Fibroblast of upper back skin (primary cell): ENCODE results near the gene KDM4C.

Experiments
- DNase-seq: peaks from one replicate; pipeline ENCODE4 v3.0.0-alpha.2; 2013

KDM4C gene

DNA sequence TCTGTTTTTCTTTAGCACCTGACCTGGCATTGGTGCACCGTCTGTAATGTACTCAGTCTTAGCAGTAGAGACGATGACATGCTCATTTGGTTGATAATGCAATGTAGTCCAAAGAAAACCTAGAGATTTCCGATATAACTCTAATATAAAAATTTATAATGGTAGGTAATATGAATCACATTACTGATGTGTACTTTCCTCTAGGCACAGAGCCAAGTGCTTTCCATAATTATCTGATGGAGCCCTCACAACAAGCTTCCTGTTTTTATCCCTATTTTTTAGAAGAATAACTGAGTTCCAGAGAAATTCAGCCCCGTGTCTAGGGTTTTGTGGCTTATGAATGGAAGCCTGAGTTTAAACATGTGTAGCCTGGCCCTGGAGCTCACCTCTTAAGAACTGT lies 53.7 kb downstream of the KDM4C start:
- no peak for DNase-seq

GRCh38 chr9:6816581-6816980 lies 58.8 kb downstream of the KDM4C start:
- DNase-seq: no peak

- DNase-seq: no peak
Observed at GRCh38 chr9:6818292-6818922, 60.6 kb downstream of the KDM4C start.

DNA sequence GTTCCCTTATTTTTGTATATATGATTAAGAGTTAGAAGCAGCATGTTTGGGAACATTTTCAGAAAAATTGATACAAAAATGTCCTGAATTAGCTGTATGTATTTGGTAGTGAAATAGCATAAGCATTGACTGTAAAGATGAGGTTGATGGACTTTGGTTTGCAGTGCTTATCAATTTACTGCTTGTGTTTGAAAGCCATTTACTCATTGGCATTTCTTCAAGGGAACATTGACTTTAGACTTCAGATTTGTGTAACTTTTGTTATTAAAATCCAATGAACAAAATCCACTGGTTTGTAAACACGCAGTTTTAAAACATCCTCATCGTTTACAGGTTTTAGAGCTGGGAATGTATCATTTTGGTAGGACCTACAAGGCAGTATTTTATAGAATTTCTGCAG lies 61.3 kb downstream of the KDM4C start:
- no peak for DNase-seq

DNA sequence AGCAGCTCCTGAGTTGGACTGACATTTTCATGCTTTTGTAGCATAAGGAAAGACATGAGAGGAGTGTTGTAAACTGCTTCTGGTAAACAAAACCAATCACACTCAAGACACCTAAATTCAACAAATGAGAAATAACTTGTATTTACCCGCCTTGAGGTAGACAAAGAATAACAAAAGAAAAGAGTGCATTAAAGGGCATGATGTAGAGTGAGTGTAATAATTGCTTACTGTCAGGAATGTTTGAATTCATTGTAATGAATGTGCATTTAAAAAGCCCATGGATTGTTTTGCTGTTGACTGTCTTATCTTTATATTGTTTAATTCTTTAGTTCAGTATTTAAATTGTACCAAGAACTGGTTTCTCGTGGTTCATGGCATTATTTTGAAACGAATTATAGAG lies 61.8 kb downstream of the KDM4C start:
- no peak for DNase-seq

DNA sequence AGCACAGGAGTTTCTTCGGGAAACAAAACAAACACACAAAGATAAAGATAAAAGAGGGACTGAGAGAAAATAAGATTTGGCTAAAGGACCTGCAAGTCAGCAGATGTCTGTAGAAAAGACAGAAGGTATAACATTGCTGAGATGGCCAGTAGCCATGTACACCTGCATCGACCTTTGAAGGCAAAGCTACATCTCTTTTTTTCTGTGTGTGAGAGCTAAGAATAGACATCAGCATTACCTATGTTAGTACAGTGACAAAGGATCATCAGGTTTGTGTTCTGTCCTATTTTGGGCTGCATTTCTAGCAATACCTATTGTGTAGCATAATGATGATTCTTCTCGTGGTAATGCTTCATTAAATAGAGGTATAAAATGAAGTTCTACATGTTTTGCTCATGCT lies 64.9 kb downstream of the KDM4C start:
- DNase-seq: no peak

DNA sequence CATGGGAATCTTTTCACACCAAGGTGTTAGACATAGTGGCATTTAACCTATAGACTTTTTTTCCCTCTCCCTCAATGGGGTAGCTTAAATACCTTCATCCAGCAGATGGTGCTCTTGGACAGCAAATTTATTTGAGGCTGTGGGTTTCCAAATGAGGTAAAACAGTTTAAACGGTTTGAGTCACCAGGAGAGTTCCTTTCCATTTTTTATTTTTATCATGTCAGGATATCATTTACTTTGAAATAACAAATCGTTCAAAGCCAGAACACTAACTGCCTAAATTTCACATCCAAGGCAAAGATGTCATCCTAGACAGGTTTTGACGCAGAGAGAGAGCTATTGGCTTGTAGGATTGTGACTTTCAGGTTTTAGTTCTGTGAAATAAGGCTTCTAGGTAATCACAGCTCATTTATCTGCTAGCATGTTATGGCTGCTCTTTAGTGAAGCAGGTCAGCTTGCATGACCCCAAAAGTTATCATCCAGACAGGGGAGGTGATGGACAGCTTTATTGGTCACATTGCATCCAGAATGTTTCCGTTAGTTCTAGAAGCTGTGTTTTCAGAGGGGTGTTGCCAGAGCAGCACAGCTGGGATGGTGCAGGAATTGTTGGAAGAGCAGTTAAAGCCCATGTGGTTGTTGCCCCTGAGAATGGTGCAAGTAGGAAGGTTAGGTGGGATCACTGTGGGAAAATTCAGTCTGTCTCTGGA lies 69.8 kb downstream of the KDM4C start:
- DNase-seq: peak; percentile 53

- DNase-seq: no peak
Observed at GRCh38 chr9:6829027-6829426, 71.3 kb downstream of the KDM4C start.

GRCh38 chr9:6829536-6829935 lies 71.8 kb downstream of the KDM4C start:
- DNase-seq: no peak

- DNase-seq: peak; percentile 3
Observed at GRCh38 chr9:6833518-6834192, 75.9 kb downstream of the KDM4C start.

DNA sequence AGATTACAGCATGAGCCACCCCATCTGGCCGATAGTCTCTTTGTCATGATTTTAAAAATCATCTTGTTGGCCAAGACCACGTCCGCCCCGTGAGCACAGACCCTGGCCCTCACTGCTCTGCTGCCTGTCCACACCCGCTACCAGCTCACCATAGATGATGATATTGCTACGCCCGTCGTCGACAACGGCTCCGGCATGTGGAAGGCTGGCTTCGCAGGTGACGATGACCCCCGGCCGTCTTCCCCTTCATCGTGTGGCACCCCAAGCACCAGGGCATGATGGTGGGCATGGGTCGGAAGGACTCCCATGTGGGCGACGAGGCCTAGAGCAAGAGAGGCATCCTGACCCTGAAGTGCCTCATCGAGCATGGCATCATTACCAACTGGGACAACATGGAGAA lies 76.5 kb downstream of the KDM4C start:
- no peak for DNase-seq

DNA sequence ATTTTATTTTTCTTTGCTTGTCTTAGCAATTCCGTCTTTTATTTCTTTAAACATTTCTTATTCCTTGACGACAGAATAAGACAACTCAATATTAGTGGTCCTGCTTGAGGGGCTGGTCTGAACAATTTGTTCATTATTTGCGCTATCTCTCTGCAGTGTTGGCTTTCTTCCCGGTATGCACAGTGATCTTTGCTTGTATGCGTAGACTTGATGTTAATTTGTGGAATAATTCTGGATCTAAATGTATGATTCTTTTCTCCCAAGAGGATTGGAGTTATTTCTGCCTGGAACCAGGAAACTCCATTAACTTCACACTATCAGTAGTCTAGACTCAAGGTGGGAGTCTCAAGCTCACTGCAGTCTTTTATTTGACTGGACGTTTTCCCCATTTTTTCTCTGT lies 80.4 kb downstream of the KDM4C start:
- peak; percentile 21 for DNase-seq

- peak; percentile 58 for DNase-seq
Observed at GRCh38 chr9:6842584-6842947, 84.8 kb downstream of the KDM4C start.

DNA sequence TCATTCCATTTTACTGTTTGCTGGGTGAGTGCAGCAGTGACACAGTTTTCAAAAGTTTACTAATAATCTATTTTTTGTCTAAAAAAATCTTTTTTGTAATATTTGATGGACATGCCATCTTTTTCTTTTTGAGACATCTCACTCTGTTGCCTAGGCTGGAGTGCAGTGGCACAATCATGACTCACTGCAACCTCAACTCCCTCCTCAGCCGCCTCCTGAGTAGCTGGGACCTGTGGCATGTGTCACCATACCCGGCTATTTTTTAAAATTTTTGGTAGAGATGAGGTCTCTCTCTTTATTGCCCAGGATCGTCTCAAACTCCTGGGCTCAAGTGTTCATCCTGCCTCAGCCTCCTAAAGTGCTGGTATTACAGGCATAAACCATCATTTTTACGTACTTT lies 86.0 kb downstream of the KDM4C start:
- DNase-seq: no peak

GRCh38 chr9:6844267-6844666 lies 86.5 kb downstream of the KDM4C start:
- no peak for DNase-seq

DNA sequence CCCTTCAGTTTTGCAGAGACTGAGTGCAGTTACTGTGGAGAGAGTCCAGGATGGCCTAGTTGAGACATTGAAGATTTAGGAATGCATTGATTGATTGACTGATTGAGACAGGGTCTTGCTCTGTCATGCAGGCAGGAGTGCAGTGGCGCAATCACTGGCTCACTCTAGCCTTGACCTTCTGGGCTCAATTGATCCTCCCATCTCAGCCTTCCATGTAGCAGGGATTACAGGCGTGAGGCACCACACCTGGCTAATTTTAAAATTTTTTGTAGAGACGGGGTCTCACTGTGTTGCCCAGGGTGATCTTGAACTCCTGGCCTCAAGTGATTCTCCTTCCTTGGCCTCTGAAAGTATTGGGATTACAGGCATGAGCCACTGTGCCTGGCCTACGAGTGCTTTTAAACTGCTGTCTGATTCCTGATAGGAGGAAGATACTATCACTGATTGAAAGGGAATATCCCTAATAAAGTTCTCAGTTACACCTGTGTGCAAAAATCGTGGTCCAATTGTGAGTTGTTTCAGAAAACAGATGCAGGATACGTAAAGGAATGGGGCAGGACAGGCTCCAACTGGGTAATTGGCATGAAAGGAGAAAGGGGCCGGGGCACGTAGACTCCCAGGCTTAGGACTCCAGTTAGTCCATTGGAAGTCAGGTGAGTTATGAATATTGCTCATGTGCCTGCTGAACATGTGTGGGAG lies 87.5 kb downstream of the KDM4C start:
- no peak for DNase-seq

- peak; percentile 14 for DNase-seq
Observed at GRCh38 chr9:6845880-6846279, 88.1 kb downstream of the KDM4C start.

DNA sequence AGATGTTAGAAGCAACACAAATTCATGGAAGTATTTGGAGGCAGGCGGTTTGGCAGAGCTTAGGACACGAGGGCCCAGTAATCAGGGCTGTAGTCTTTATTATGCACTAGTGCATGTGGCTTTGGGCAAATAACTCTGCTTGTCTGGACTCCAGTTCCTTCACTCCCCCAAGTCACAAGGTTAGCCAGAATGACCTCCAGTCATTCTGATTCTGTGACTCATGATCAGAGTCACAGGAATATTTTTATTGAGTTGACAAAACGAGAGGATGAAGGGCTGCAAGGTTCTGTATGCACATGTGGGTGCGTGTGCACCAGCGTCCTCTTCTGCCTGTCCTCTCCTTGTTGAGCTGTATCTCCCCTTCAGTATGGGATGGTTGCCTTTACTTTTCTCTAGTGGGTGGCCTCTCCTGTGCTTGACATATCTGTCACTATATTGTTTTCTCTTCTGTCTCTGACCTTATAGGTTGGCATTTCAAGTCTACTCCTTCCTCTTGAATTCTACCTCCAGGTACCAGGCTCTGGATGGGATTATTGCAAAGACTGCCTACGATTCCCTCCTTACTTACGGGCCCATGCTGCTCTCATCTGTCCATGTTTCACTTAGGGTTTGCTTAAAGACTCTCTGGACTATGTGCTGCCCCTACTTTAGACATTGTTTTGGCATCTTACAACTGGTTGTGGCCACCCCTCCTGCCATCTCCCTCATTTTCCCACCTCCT lies 94.6 kb downstream of the KDM4C start:
- no peak for DNase-seq

DNA sequence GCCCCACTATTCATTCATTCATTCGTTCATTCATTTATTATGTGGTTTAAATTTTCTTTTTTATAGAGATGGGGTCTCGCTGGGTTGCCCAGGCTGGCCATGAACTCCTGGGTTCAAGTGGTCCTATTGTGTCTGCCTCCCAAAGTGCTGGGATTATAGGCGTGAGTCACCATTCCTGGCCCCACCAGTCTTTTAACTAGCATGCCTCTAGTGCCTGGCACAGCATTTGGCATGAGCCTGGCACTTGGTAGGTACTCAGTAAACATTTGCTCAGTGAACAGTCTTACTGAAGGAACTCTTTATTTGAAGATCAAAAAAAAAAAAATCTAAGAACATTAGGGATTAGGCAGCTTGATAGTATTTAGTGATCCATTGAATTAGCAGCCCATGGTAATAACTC lies 98.1 kb downstream of the KDM4C start:
- no peak for DNase-seq

GRCh38 chr9:6864102-6864501 lies 106.3 kb downstream of the KDM4C start:
- DNase-seq: no peak

DNA sequence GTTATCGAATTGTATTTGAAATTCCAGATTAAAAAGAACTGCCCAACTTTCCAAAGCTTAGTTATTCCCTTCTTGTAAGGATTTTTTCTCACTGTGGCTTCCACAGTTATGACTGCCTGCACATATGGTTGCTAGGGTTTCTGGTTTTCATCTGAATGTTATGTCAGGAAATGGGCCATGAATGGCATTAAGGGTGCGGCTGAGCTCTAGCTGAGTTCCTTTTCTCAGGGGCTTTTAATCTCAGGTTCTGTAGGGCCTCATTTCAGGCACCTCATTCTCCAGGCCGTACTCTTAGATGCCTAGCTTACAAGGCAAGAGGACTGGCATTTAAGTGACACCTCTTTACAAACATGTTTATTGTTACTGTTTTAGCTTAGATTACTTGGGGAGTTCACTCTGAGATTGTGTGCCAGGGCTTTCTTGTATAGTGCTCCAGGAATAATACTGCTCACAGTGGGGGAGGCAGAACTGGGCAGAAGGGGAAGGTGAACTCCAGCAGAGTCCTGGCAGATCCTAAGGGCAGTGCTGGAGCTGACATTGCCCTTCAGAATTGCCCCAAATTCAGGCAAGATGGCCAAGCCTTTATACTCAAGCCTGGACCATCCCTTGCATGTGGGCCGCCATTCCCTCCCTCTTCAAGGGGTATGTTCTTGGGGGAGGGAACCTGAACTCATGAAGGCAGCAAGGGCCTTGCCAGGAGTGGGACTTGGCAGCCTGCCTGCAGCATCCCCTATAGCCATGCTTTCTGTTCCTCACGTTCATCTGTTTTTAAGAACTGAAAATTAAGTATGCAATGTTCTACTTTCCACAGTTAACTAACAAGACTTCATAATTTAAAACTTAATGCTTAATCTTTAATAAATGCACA lies 111.5 kb downstream of the KDM4C start:
- DNase-seq: peak; percentile 22

GRCh38 chr9:6870149-6870548 lies 112.4 kb downstream of the KDM4C start:
- no peak for DNase-seq
